Gastroesophageal sphincter (tissue), 4 donors: ENCODE measurements around the gene SLC9A4. TPM values are rescaled to one million over a fixed set of nuclear protein-coding genes. Genes with fewer than 3 reads are reported as not detected.

ENCODE experiments used
- ATAC-seq: fragments of 150-250 bp; one replicate; pipeline ENCODE4 v1.9.1; 2016; ENCODE audit warnings: mild to moderate bottlenecking, moderate library complexity
- H3K27ac ChIP-seq, 4 donors: fragments of 200-600 bp; sonication (generic) in 3 of 4; 1 replicate in 3 of 4; 2 replicates in 1 of 4; pipeline ENCODE4 v1.5.1; 2016 to 2019
- H3K27me3 ChIP-seq: fragments of 200-600 bp; sonication (generic); one replicate; pipeline ENCODE4 v1.5.1; 2019
- H3K36me3 ChIP-seq, 2 donors: fragments of 200-600 bp; sonication (generic); one replicate each; pipeline ENCODE4 v1.5.1; 2019; ENCODE audit warnings: control low read depth in 1 of 2
- H3K4me1 ChIP-seq, 3 donors: fragments of 200-600 bp; sonication (generic); 1 replicate in 2 of 3; 2 replicates in 1 of 3; pipeline ENCODE4 v1.5.1; 2016 to 2019; ENCODE audit warnings: control low read depth in 2 of 3
- H3K4me3 ChIP-seq, 2 donors: fragments of 200-600 bp; sonication (generic); one replicate each; pipeline ENCODE4 v1.5.1; 2019; ENCODE audit warnings: mild to moderate bottlenecking in 1 of 2, moderate library complexity in 1 of 2
- H3K9me3 ChIP-seq, 3 donors: fragments of 200-600 bp; sonication (generic); one replicate each; pipeline ENCODE4 v1.5.1; 2017 to 2019; ENCODE audit warnings: control low read depth in 2 of 3
- CTCF ChIP-seq, 4 experiments: fragments of 200-600 bp in 2 of 4; fragments of 450-650 bp in 2 of 4; sonication (generic) in 1 of 4; IDR thresholded peaks; one replicate each; pipeline ENCODE4 v1.5.1; 2017 to 2019; ENCODE audit warnings: antibody characterized with exemption in 4 of 4, mild to moderate bottlenecking in 2 of 4, moderate library complexity in 2 of 4
- EP300 ChIP-seq: sonication (generic); formaldehyde crosslinking; IDR thresholded peaks from one replicate; pipeline ENCODE4 v1.6.1; 2017; ENCODE audit warnings: antibody characterized with exemption, mild to moderate bottlenecking
- POLR2A ChIP-seq, 2 donors: fragments of 450-650 bp; IDR thresholded peaks; one replicate each; pipeline ENCODE4 v1.6.1; 2017; ENCODE audit warnings: antibody characterized with exemption in 2 of 2, mild to moderate bottlenecking in 2 of 2, moderate library complexity in 1 of 2
- POLR2AphosphoS5 ChIP-seq: sonication (generic); formaldehyde crosslinking; IDR thresholded peaks from one replicate; pipeline ENCODE4 v1.6.1; 2017; ENCODE audit warnings: antibody characterized with exemption
- WGBS, 2 donors: methylation state at CpG; one replicate each; pipeline ENCODE4 v1.1.5; 2018; ENCODE audit warnings: low coverage in 1 of 2; 5-methylcytosine and 5-hydroxymethylcytosine counted together
- total RNA-seq, 4 donors: library from RNA; depleted of rRNA; stranded (reverse); fragments of >200 nt; gene quantifications; one replicate each; pipeline ENCODE4 v1.1.0, GENCODE V29; 2016

SLC9A4 gene
- total RNA-seq, 4 donors from 2014 or later, result 0.22 TPM; not detected in 3

GRCh38 chr2:102485147-102485785 is 12.2 kb downstream of the SLC9A4 start:
- no peak for TF ChIP-seq EP300
- Histone ChIP-seq H3K9me3 (no peaks in the 10 kb centered on the region), H3K27me3 (peaks cover 14% of the 10 kb centered on the region), H3K4me3 (no peak overlapping the region), H3K36me3 (no peaks in the 10 kb centered on the region), H3K4me1 (no peaks in the 10 kb centered on the region), H3K27ac (no peak overlapping the region)
- no peak for ATAC-seq
- 55 to 80% methylated on average over 1 to 2 of the region's 5 CpGs for WGBS, 2 donors

- H3K4me1 ChIP-seq, result no peaks in the 10 kb centered on the region
- H3K36me3 ChIP-seq, result no peaks in the 10 kb centered on the region
- TF ChIP-seq CTCF (IDR thresholded peaks at IDR 0.05) (no peak), EP300 (no peak)
- 67% methylated on average over 1 of the region's 1 CpG; no CpG with 5 or more reads in 1 of the 2 donors for WGBS, 2 donors
- H3K27me3 ChIP-seq, result peaks cover 14% of the 10 kb centered on the region
- peaks cover 0 to 5% (median 0%) of the 10 kb centered on the region in 3 donors for H3K9me3 ChIP-seq
- H3K4me3 ChIP-seq, result no peak overlapping the region
- ATAC-seq, result no peak
- H3K27ac ChIP-seq, result no peak overlapping the region
These were observed 14.1 kb downstream of the SLC9A4 start for GRCh38 chr2:102486941-102487702.

GRCh38 chr2:102487761-102488462 is 14.9 kb downstream of the SLC9A4 start:
- 60 to 63% methylated on average over 7 to 8 of the region's 8 CpGs for WGBS, 2 donors
- Histone ChIP-seq H3K27me3 (peaks cover 17% of the 10 kb centered on the region), H3K4me3 (no peak overlapping the region), H3K36me3 (no peaks in the 10 kb centered on the region), H3K9me3 (peaks cover 0 to 5% (median 0%) of the 10 kb centered on the region in 3 donors), H3K27ac (no peak overlapping the region), H3K4me1 (no peaks in the 10 kb centered on the region)
- no peak for ATAC-seq
- TF ChIP-seq CTCF (IDR thresholded peaks at IDR 0.05) (no peak), EP300 (no peak), POLR2A (IDR thresholded peaks at IDR 0.05) (no peak), POLR2AphosphoS5 (no peak)

GRCh38 chr2:102489646-102490045 is 16.6 kb downstream of the SLC9A4 start:
- WGBS, 2 donors, result 75 to 100% methylated on average over 1 of the region's 1 CpG
- no peak overlapping the region for H3K27ac ChIP-seq
- peaks cover 0 to 5% (median 0%) of the 10 kb centered on the region in 3 donors for H3K9me3 ChIP-seq
- no peak overlapping the region for H3K4me3 ChIP-seq
- H3K4me1 ChIP-seq, result no peaks in the 10 kb centered on the region
- TF ChIP-seq POLR2A (IDR thresholded peaks at IDR 0.05) (no peak), CTCF (IDR thresholded peaks at IDR 0.05) (no peak), EP300 (no peak), POLR2AphosphoS5 (no peak)
- H3K36me3 ChIP-seq, result no peaks in the 10 kb centered on the region
- ATAC-seq, result no peak
- H3K27me3 ChIP-seq, result peaks cover 17% of the 10 kb centered on the region

- TF ChIP-seq EP300 (no peak), POLR2A (IDR thresholded peaks at IDR 0.05) (no peak), CTCF (IDR thresholded peaks at IDR 0.05) (no peak), POLR2AphosphoS5 (no peak)
- ATAC-seq, result no peak
- Histone ChIP-seq H3K4me1 (no peaks in the 10 kb centered on the region), H3K27ac (no peak overlapping the region), H3K36me3 (no peaks in the 10 kb centered on the region), H3K4me3 (no peak overlapping the region), H3K27me3 (peaks cover 3% of the 10 kb centered on the region), H3K9me3 (peaks cover 0 to 8% (median 0%) of the 10 kb centered on the region in 3 donors)
These were observed 19.0 kb downstream of the SLC9A4 start for GRCh38 chr2:102492006-102492405.
